Measurements from ENCODE around the gene PAXX.

The PAXX gene

GRCh38 chr9:136981588-136982231 lies 10.5 kb upstream of the PAXX start:
- Mint-ChIP-seq H3K9me3 (no peaks in the 10 kb centered on the region), H3K27me3 (ENCODE audit: low read depth) (peaks cover 5% of the 10 kb centered on the region), H3K4me1 (peaks cover 4% of the 10 kb centered on the region), H3K4me3 (no peak overlapping the region), H3K27ac (no peak overlapping the region), H3K36me3 (ENCODE audit: low read depth) (no peaks in the 10 kb centered on the region)
- TF ChIP-seq CTCF (IDR thresholded peaks at IDR 0.05; ENCODE audit: unreplicated experiment in 3 of 3), result no peak

GRCh38 chr9:136982232-136983051 lies 9.8 kb upstream of the PAXX start, which contains the start of gene LCNL1:
TSS of gene LCNL1 (plus strand) at chr9:136982993. CDS start at chr9:136983587, 594 bp downstream.
- TF ChIP-seq CTCF (IDR thresholded peaks at IDR 0.05; ENCODE audit: unreplicated experiment in 3 of 3), result no peak
- peak within 1 kb of the TSS in 1 of 3 experiments; percentile 2 for H3K4me3 Mint-ChIP-seq
- H3K4me1 Mint-ChIP-seq, result peaks cover 4% of the 10 kb centered on the region
- H3K9me3 Mint-ChIP-seq, result no peaks in the 10 kb centered on the region
- peaks cover 5% of the 10 kb centered on the region for H3K27me3 Mint-ChIP-seq (ENCODE audit: low read depth)
- peak within 1 kb of the TSS in 1 of 3 experiments; percentile 13 for H3K27ac Mint-ChIP-seq
- H3K36me3 Mint-ChIP-seq (ENCODE audit: low read depth), result no peaks in the 10 kb centered on the region

- Mint-ChIP-seq H3K9me3 (no peaks in the 10 kb centered on the region), H3K27me3 (ENCODE audit: low read depth) (peaks cover 5% of the 10 kb centered on the region), H3K27ac (no peak overlapping the region), H3K4me1 (peaks cover 8% of the 10 kb centered on the region), H3K4me3 (no peak overlapping the region), H3K36me3 (ENCODE audit: low read depth) (no peaks in the 10 kb centered on the region)
- no peak for TF ChIP-seq CTCF (IDR thresholded peaks at IDR 0.05; ENCODE audit: unreplicated experiment in 3 of 3)
These were observed 9.1 kb upstream of the PAXX start for GRCh38 chr9:136983167-136983566.

- no peaks in the 10 kb centered on the region for H3K9me3 Mint-ChIP-seq
- peak overlapping the region in 2 of 3 experiments; percentile 2 to 6 for H3K4me3 Mint-ChIP-seq
- peak overlapping the region in 1 of 3 experiments; percentile 13 for H3K27ac Mint-ChIP-seq
- peaks cover 8% of the 10 kb centered on the region for H3K4me1 Mint-ChIP-seq
- no peak for TF ChIP-seq CTCF (IDR thresholded peaks at IDR 0.05; ENCODE audit: unreplicated experiment in 3 of 3)
- H3K27me3 Mint-ChIP-seq (ENCODE audit: low read depth), result peaks cover 6% of the 10 kb centered on the region
- no peaks in the 10 kb centered on the region for H3K36me3 Mint-ChIP-seq (ENCODE audit: low read depth)
These were observed 8.4 kb upstream of the PAXX start for GRCh38 chr9:136983656-136984314.

GRCh38 chr9:136984464-136985026 lies 7.7 kb upstream of the PAXX start:
- Mint-ChIP-seq H3K9me3 (no peaks in the 10 kb centered on the region), H3K27me3 (ENCODE audit: low read depth) (peaks cover 12% of the 10 kb centered on the region), H3K4me1 (peaks cover 8% of the 10 kb centered on the region), H3K27ac (no peak overlapping the region), H3K4me3 (no peak overlapping the region), H3K36me3 (ENCODE audit: low read depth) (no peaks in the 10 kb centered on the region)
- no peak for TF ChIP-seq CTCF (IDR thresholded peaks at IDR 0.05; ENCODE audit: unreplicated experiment in 3 of 3)
